HS-27A (cell line): ENCODE results near the gene FOXK1.

Source experiments
- DNase-seq: peaks from one replicate; pipeline ENCODE4 v3.0.0-alpha.2; 2012; ENCODE audit warnings: low read depth, missing footprints

The FOXK1 gene

GRCh38 chr7:4819560-4820404, 137.7 kb downstream of the FOXK1 start:
- DNase-seq: no peak

GRCh38 chr7:4820405-4820966, 138.4 kb downstream of the FOXK1 start:
- no peak for DNase-seq
